ENCODE results near the gene THADA.

THADA gene

DNA sequence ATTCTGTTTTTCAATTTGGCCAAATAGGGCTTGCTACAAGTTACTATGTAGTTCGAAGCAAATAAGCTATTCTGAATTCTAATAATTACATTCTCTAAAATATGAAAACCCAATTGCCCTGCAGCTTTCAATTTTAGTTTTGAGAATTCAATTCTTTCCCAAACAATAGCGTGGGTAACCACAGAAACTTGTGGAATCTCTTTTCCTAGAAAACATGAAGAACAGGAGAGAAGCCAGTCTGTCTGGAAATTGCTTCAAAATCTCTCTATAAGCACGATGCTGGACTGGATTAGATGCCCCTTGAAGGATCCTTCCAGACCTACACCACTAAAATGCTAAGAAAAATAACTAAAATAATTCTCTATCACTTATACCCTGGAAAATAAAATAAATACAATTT is 115.0 kb downstream of the THADA start:
- TF ChIP-seq CTCF (IDR thresholded peaks at IDR 0.05; ENCODE audit: control insufficient read depth, extremely low read depth, insufficient read depth) = no peak
- DNase-seq (ENCODE audit: low read depth) = no peak
- no peak overlapping the region for H3K4me3 ChIP-seq (ENCODE audit: low read depth, low read length)

GRCh38 chr2:43478412-43479086 is 117.3 kb downstream of the THADA start:
- H3K4me3 ChIP-seq (ENCODE audit: low read depth, low read length) = no peak overlapping the region
- TF ChIP-seq CTCF (IDR thresholded peaks at IDR 0.05; ENCODE audit: control insufficient read depth, extremely low read depth, insufficient read depth) = no peak
- DNase-seq (ENCODE audit: low read depth) = no peak

DNA sequence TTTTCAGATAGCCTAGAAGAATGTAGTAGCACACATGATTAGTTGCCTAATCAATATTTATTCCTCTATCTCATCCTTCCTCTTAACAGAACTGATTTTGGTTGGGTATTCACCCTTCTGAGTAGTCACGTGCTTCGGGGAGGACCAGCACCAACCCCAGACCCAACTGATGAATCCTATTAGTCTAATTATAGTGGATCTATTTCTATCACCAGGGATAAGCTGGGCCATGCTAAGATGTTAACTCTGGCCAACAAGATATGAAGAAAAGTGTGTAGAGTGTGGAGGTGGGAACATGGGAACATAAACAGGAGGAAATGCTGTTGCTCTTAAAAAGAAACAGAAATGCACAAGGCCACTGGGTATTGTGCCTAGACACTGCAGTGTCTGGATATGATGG is 119.9 kb downstream of the THADA start:
- no peak overlapping the region for H3K4me3 ChIP-seq (ENCODE audit: low read depth, low read length)
- no peak for TF ChIP-seq CTCF (IDR thresholded peaks at IDR 0.05; ENCODE audit: control insufficient read depth, extremely low read depth, insufficient read depth)
- no peak for DNase-seq (ENCODE audit: low read depth)

DNA sequence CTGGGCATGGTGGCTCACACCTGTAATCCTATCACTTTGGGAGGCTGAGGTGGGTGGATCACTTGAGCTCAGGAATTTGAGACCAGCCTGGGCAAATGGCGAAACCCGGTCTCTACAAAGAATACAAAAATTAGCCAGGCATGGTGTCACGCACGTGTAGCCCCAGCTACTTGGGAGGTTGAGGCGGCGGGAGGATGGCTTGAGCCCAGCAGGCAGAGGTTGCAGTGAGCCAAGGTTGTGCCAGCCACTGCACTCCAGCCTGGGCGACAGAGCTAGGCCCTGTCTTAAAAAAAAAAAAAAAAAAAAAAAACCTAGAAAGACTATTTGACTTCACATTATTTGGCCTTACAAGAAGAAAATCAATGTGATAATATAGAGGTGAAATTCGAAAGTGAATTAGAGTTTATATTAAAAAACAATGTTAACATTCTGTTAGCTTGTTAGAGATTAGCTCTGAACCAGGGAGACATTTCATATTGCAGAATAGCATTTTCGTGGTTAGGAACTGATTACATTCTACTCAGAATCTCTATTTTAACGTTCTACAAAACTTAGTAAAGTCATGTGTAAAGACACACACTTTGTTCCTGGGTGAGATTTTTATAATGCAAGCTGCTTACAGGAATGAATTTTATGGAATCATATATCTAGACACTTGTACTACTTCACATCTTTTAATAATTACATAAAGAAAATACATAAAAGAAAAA is 120.5 kb downstream of the THADA start:
- H3K4me3 ChIP-seq (ENCODE audit: low read depth, low read length) = no peak overlapping the region
- DNase-seq (ENCODE audit: low read depth) = no peak
- no peak for TF ChIP-seq CTCF (IDR thresholded peaks at IDR 0.05; ENCODE audit: control insufficient read depth, extremely low read depth, insufficient read depth)

- TF ChIP-seq CTCF (IDR thresholded peaks at IDR 0.05; ENCODE audit: control insufficient read depth, extremely low read depth, insufficient read depth) = no peak
- no peak overlapping the region for H3K4me3 ChIP-seq (ENCODE audit: low read depth, low read length)
- no peak for DNase-seq (ENCODE audit: low read depth)
Observed at GRCh38 chr2:43474273-43474672, 121.6 kb downstream of the THADA start.

DNA sequence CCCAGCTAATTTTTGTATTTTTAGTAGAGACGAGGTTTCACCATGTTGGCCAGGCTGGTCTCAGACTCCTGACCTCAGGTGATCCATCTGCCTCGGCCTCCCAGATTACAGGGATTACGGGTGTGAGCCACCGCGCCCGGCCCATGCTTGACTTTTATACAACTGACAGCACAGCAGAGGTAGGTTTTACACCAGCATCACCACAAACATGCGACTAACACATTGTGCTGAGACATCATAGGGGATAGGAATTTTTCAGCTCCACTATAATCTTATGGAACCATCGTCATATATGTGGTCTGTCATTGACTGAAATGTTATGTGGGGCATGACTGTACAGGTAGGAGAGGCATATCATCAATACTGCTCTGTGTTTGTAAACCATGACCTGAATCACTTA is 122.1 kb downstream of the THADA start:
- TF ChIP-seq CTCF (IDR thresholded peaks at IDR 0.05; ENCODE audit: control insufficient read depth, extremely low read depth, insufficient read depth) = no peak
- no peak for DNase-seq (ENCODE audit: low read depth)
- H3K4me3 ChIP-seq (ENCODE audit: low read depth, low read length) = no peak overlapping the region

Data from LNCaP clone FGC (cell line).